ENCODE measurements around the gene ITPKA.

ITPKA gene

GRCh38 chr15:41483519-41483918 lies 10.2 kb upstream of the ITPKA start:
- Mint-ChIP-seq H3K9me3 (no peaks in the 10 kb centered on the region), H3K27me3 (no peaks in the 10 kb centered on the region), H3K4me1 (peaks cover 16% of the 10 kb centered on the region), H3K36me3 (peaks cover 27% of the 10 kb centered on the region), H3K27ac (peak overlapping the region; percentile 50), H3K4me3 (peak overlapping the region; percentile 27)
- no peak for ATAC-seq

GRCh38 chr15:41484937-41485625 lies 8.6 kb upstream of the ITPKA start:
- Mint-ChIP-seq H3K4me3 (no peak overlapping the region), H3K36me3 (peaks cover 15% of the 10 kb centered on the region), H3K27me3 (no peaks in the 10 kb centered on the region), H3K9me3 (no peaks in the 10 kb centered on the region), H3K27ac (no peak overlapping the region), H3K4me1 (peaks cover 16% of the 10 kb centered on the region)
- ATAC-seq: no peak

- ATAC-seq: no peak
- Mint-ChIP-seq H3K27ac (no peak overlapping the region), H3K9me3 (no peaks in the 10 kb centered on the region), H3K36me3 (peaks cover 3% of the 10 kb centered on the region), H3K4me1 (peaks cover 16% of the 10 kb centered on the region), H3K4me3 (no peak overlapping the region), H3K27me3 (peaks cover 2% of the 10 kb centered on the region)
Measured at GRCh38 chr15:41486286-41486685, 7.4 kb upstream of the ITPKA start.

DNA sequence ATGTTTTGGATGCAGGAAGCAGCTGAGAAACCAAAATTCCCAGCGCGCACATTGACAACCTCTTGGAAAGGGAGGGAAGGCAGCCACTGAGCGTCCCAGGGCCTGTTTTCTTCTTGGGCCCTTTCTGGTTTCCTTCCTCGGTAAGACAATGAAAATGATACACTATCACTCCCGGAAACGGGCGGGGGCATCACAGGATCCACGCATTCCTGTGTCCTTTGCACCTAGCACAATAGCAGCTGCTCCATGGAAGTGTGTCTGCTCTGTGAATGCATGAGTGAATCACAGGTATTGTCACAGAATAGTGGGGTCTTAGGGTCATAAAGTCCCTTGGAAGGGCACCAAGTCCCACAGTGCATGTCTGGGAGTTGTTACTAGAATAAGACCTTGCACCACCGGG lies 6.3 kb upstream of the ITPKA start:
- peaks cover 17% of the 10 kb centered on the region for H3K4me1 Mint-ChIP-seq
- no peak overlapping the region for H3K27ac Mint-ChIP-seq
- no peaks in the 10 kb centered on the region for H3K36me3 Mint-ChIP-seq
- peaks cover 13% of the 10 kb centered on the region for H3K27me3 Mint-ChIP-seq
- no peak for ATAC-seq
- no peaks in the 10 kb centered on the region for H3K9me3 Mint-ChIP-seq
- H3K4me3 Mint-ChIP-seq: no peak overlapping the region

- Mint-ChIP-seq H3K9me3 (no peaks in the 10 kb centered on the region), H3K27me3 (peaks cover 17% of the 10 kb centered on the region), H3K36me3 (no peaks in the 10 kb centered on the region), H3K4me1 (peaks cover 19% of the 10 kb centered on the region), H3K27ac (no peak overlapping the region), H3K4me3 (no peak overlapping the region)
- no peak for ATAC-seq
Measured at GRCh38 chr15:41487802-41488201, 5.9 kb upstream of the ITPKA start.

DNA sequence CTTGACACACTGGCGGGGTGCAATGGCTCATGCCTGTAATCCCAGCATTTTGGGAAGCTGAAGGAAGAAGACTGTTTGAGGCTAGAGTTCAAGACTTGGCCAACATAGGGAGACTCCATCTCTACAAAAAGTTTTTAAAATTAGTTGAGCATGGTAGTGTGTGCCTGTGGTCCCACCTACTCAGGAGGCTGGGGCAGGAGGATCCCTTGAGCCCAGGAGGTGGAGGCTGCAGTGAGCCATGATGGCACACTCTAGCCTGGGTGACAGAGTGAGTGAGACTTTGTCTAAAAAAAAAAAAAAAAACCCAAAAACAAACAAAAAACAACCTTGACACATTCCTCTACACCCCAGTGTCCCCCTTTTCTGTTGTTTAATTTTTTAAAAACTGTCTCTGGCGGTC lies 4.0 kb upstream of the ITPKA start:
- Mint-ChIP-seq H3K36me3 (no peaks in the 10 kb centered on the region), H3K27ac (no peak overlapping the region), H3K27me3 (peaks cover 22% of the 10 kb centered on the region), H3K4me3 (no peak overlapping the region), H3K4me1 (peaks cover 10% of the 10 kb centered on the region), H3K9me3 (no peaks in the 10 kb centered on the region)
- ATAC-seq: no peak

DNA sequence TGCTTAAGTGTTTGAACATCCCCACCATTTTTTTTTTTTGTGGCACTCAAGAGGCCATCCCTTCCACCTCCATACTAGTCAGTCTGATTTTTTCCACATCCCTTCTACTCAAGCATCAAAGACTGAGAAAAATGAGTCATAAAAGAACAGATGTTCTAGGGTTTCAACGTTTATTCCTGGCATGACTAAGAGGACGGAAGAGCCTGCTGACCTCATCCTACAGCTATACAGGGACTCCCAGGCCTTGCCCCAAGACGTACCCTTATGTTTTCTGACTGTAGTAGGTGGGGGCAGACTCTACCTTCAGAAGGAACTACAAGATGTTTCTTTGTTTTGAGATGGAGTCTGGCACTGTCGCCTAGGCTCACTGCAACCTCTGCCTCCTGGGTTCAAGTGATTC lies 3.3 kb upstream of the ITPKA start:
- H3K4me3 Mint-ChIP-seq: no peak overlapping the region

GRCh38 chr15:41491889-41492288 lies 1.8 kb upstream of the ITPKA start:
- Mint-ChIP-seq H3K4me1 (peaks cover 19% of the 10 kb centered on the region), H3K4me3 (no peak overlapping the region), H3K36me3 (no peaks in the 10 kb centered on the region), H3K27me3 (peaks cover 33% of the 10 kb centered on the region), H3K9me3 (no peaks in the 10 kb centered on the region), H3K27ac (no peak overlapping the region)
- no peak for ATAC-seq

More for the DNA sequence above, 3.3 kb upstream of the ITPKA start:
- H3K27me3 Mint-ChIP-seq: peaks cover 22% of the 10 kb centered on the region
- H3K9me3 Mint-ChIP-seq: no peaks in the 10 kb centered on the region
- H3K4me1 Mint-ChIP-seq: peaks cover 16% of the 10 kb centered on the region
- ATAC-seq: peak; percentile 57
- no peaks in the 10 kb centered on the region for H3K36me3 Mint-ChIP-seq
- H3K27ac Mint-ChIP-seq: no peak overlapping the region

GRCh38 chr15:41492597-41493204 lies 973 bp upstream of the ITPKA start:
- no peak for ATAC-seq
- Mint-ChIP-seq H3K4me1 (peaks cover 19% of the 10 kb centered on the region), H3K36me3 (no peaks in the 10 kb centered on the region), H3K27ac (peak overlapping the region; percentile 68), H3K9me3 (no peaks in the 10 kb centered on the region), H3K4me3 (peak overlapping the region; percentile 80), H3K27me3 (peaks cover 41% of the 10 kb centered on the region)

DNA sequence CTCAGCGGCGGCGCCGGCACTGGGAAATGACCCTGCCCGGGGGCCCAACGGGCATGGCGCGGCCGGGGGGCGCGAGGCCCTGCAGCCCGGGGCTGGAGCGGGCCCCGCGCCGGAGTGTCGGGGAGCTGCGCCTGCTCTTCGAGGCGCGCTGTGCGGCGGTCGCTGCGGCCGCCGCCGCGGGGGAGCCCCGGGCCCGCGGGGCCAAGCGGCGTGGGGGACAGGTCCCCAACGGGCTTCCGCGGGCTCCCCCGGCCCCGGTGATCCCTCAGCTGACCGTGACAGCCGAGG lies 172 bp downstream of the ITPKA start:
- H3K27ac Mint-ChIP-seq: no peak overlapping the region
- no peaks in the 10 kb centered on the region for H3K9me3 Mint-ChIP-seq
- peaks cover 24% of the 10 kb centered on the region for H3K4me1 Mint-ChIP-seq
- no peaks in the 10 kb centered on the region for H3K36me3 Mint-ChIP-seq
- peak; percentile 48 for ATAC-seq
- peaks cover 51% of the 10 kb centered on the region for H3K27me3 Mint-ChIP-seq
- peak overlapping the region; percentile 60 for H3K4me3 Mint-ChIP-seq

GRCh38 chr15:41494190-41494921 lies 682 bp downstream of the ITPKA start:
- peaks cover 55% of the 10 kb centered on the region for H3K27me3 Mint-ChIP-seq
- ATAC-seq: peak; percentile 37
- peaks cover 29% of the 10 kb centered on the region for H3K4me1 Mint-ChIP-seq
- no peaks in the 10 kb centered on the region for H3K9me3 Mint-ChIP-seq
- no peak overlapping the region for H3K27ac Mint-ChIP-seq
- peak overlapping the region; percentile 60 for H3K4me3 Mint-ChIP-seq
- H3K36me3 Mint-ChIP-seq: no peaks in the 10 kb centered on the region

GRCh38 chr15:41494922-41495735 lies 1.5 kb downstream of the ITPKA start:
- ATAC-seq: no peak
- peaks cover 60% of the 10 kb centered on the region for H3K27me3 Mint-ChIP-seq
- H3K9me3 Mint-ChIP-seq: no peaks in the 10 kb centered on the region
- no peak overlapping the region for H3K27ac Mint-ChIP-seq
- H3K4me1 Mint-ChIP-seq: peaks cover 30% of the 10 kb centered on the region
- peak overlapping the region; percentile 64 for H3K4me3 Mint-ChIP-seq
- no peaks in the 10 kb centered on the region for H3K36me3 Mint-ChIP-seq

DNA sequence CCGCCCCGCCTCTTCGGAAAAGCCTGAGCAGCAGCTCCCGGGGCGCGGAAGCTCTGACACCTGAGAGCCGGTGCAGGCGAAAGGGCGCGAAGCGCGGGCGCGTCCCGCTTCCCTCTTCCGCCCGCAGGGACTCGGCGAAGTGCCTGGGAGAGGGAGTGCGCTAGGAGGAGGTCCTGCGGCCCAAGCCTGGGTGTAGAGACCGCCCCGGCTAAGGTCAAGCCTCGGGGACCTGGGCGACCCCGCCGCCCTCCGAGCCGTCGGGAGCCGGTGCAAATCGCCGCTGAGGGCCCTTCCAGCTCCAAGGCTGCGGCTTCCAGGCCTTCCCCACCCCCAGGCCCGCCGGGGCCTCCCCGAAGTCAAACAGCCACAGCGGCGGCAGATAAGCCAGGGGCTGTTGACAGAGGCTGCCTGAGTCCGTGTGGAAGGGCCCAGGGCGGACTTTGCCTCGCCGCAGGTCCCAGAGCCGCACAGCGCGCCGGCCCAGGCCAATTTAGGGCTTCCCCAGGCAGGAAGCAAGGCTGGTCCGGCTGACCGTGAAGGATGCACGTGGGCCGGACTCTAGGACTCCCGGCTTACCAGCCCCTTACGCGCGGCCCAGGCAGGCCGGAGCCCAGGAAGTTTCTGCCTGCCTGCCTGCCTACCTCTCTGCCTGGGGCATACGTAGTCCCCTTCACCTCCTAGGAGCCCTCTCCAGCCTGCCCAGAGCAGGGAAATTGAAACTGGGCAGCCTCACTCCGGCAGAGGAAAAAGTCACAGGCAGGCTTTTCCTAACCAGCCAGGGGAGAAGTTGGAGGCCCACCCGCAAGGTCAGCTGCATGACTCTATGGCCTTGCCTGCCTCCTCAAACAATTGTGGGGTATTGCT lies 2.3 kb downstream of the ITPKA start:
- Mint-ChIP-seq H3K9me3 (no peaks in the 10 kb centered on the region), H3K36me3 (no peaks in the 10 kb centered on the region), H3K4me3 (peak overlapping the region; percentile 64), H3K27ac (no peak overlapping the region), H3K4me1 (peaks cover 31% of the 10 kb centered on the region), H3K27me3 (peaks cover 64% of the 10 kb centered on the region)
- no peak for ATAC-seq

- H3K36me3 Mint-ChIP-seq: no peaks in the 10 kb centered on the region
- no peaks in the 10 kb centered on the region for H3K9me3 Mint-ChIP-seq
- ATAC-seq: no peak
- H3K4me1 Mint-ChIP-seq: peaks cover 48% of the 10 kb centered on the region
- no peak overlapping the region for H3K4me3 Mint-ChIP-seq
- H3K27ac Mint-ChIP-seq: no peak overlapping the region
- peaks cover 69% of the 10 kb centered on the region for H3K27me3 Mint-ChIP-seq
Measured at GRCh38 chr15:41498657-41499056, 5.0 kb downstream of the ITPKA start.

Measured in stimulated activated memory B cell treated with anti-CD40 and anti-IgM and Interleukin-4, amounts not matched to agents 10 μg/mL and 1 μg/mL and 100 μg/mL, for 72 hours (primary cell).